ENCODE results near the gene ANKRD52.

Gene ANKRD52

GRCh38 chr12:56237552-56237951, 20.6 kb downstream of the ANKRD52 start:
- no peak for DNase-seq

- no peak for DNase-seq
Observed at GRCh38 chr12:56236985-56237384, 21.2 kb downstream of the ANKRD52 start.

GRCh38 chr12:56236091-56236490, 22.1 kb downstream of the ANKRD52 start:
- DNase-seq = no peak

GRCh38 chr12:56234746-56235436, 23.3 kb downstream of the ANKRD52 start:
- no peak for DNase-seq

- DNase-seq = no peak
Observed at GRCh38 chr12:56231184-56231582, 27.0 kb downstream of the ANKRD52 start.

GRCh38 chr12:56230432-56231183, 27.6 kb downstream of the ANKRD52 start:
- no peak for DNase-seq

GRCh38 chr12:56229916-56230431, 28.2 kb downstream of the ANKRD52 start, which contains the start of gene SLC39A5:
Gene SLC39A5 (plus strand): TSS chr12:56230051. CDS start chr12:56231275, 1,224 bp downstream.
- DNase-seq = no peak

GRCh38 chr12:56229082-56229481, 29.1 kb downstream of the ANKRD52 start:
- no peak for DNase-seq

- no peak for DNase-seq
Observed at GRCh38 chr12:56224954-56225353, 33.2 kb downstream of the ANKRD52 start.

- DNase-seq = peak; percentile 86
Observed at GRCh38 chr12:56224102-56224701, 34.0 kb downstream of the ANKRD52 start, which contains the start of gene NABP2. Gene NABP2 (plus strand): TSS chr12:56224342. CDS start chr12:56224857, 515 bp downstream.

GRCh38 chr12:56223571-56224101, 34.5 kb downstream of the ANKRD52 start:
- DNase-seq = no peak

- no peak for DNase-seq
Observed at GRCh38 chr12:56222531-56222895, 35.7 kb downstream of the ANKRD52 start.

GRCh38 chr12:56221757-56222530, 36.2 kb downstream of the ANKRD52 start, which contains the start of gene RNF41:
Gene RNF41 (minus strand): TSS chr12:56221922. CDS start chr12:56214047, 7,875 bp downstream.
- peak; percentile 87 for DNase-seq

- no peak for DNase-seq
Observed at GRCh38 chr12:56221232-56221756, 36.9 kb downstream of the ANKRD52 start.

- no peak for DNase-seq
Observed at GRCh38 chr12:56220611-56221231, 37.5 kb downstream of the ANKRD52 start.

GRCh38 chr12:56219840-56220239, 38.3 kb downstream of the ANKRD52 start:
- DNase-seq = no peak

GRCh38 chr12:56216461-56216860, 41.7 kb downstream of the ANKRD52 start:
- no peak for DNase-seq

- DNase-seq = no peak
Observed at GRCh38 chr12:56213878-56214277, 44.3 kb downstream of the ANKRD52 start.

- DNase-seq = no peak
Observed at GRCh38 chr12:56212361-56212760, 45.8 kb downstream of the ANKRD52 start.

GRCh38 chr12:56208006-56208405, 50.2 kb downstream of the ANKRD52 start:
- no peak for DNase-seq

GRCh38 chr12:56206452-56207166, 51.6 kb downstream of the ANKRD52 start:
- DNase-seq = no peak

Data from NCI-H1694 treated with DMSO at 0.1 percent for 48 hours (cell line).